Sigmoid colon (tissue), 4 donors: ENCODE measurements around the gene CLIC3.

Experiments used
- EP300 ChIP-seq, 4 donors: sonication (generic); formaldehyde crosslinking; IDR thresholded peaks; one replicate each; pipeline ENCODE4 v1.6.1; 2017; ENCODE audit warnings: antibody characterized with exemption in 4 of 4
- POLR2A ChIP-seq, 2 donors: fragments of 450-650 bp; IDR thresholded peaks; one replicate each; pipeline ENCODE4 v1.6.1; 2016; ENCODE audit warnings: antibody characterized with exemption in 2 of 2, mild to moderate bottlenecking in 2 of 2, moderate library complexity in 2 of 2
- POLR2AphosphoS5 ChIP-seq, 4 donors: sonication (generic); formaldehyde crosslinking; IDR thresholded peaks; one replicate each; pipeline ENCODE4 v1.6.1; 2017; ENCODE audit warnings: antibody characterized with exemption in 4 of 4
- TF ChIP-seq, protein P1 (sequence below), 4 experiments: fragments of 450-650 bp in 3 of 4; fragments of 200-600 bp in 1 of 4; IDR thresholded peaks; one replicate each; pipeline ENCODE4 v1.5.1; 2016 to 2019; ENCODE audit warnings: antibody characterized with exemption in 4 of 4, mild to moderate bottlenecking in 3 of 4, moderate library complexity in 2 of 4

GRCh38 chr9:137026384-137026783 lies 30.0 kb upstream of the CLIC3 start:
- TF ChIP-seq, protein P1, sequence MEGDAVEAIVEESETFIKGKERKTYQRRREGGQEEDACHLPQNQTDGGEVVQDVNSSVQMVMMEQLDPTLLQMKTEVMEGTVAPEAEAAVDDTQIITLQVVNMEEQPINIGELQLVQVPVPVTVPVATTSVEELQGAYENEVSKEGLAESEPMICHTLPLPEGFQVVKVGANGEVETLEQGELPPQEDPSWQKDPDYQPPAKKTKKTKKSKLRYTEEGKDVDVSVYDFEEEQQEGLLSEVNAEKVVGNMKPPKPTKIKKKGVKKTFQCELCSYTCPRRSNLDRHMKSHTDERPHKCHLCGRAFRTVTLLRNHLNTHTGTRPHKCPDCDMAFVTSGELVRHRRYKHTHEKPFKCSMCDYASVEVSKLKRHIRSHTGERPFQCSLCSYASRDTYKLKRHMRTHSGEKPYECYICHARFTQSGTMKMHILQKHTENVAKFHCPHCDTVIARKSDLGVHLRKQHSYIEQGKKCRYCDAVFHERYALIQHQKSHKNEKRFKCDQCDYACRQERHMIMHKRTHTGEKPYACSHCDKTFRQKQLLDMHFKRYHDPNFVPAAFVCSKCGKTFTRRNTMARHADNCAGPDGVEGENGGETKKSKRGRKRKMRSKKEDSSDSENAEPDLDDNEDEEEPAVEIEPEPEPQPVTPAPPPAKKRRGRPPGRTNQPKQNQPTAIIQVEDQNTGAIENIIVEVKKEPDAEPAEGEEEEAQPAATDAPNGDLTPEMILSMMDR (IDR thresholded peaks at IDR 0.05) = no peak
- TF ChIP-seq POLR2A (IDR thresholded peaks at IDR 0.05) (no peak), POLR2AphosphoS5 (IDR thresholded peaks at IDR 0.05) (no peak), EP300 (IDR thresholded peaks at IDR 0.05) (no peak)
